GM19099 (cell line): ENCODE measurements around the gene EHBP1L1.

Experiments
- POLR2A ChIP-seq: IDR thresholded peaks from 3 replicates; pipeline ENCODE4 v1.6.1; 2011; ENCODE audit warnings: low read depth; ENCODE audit not compliant: insufficient read length; ENCODE audit errors: extremely low read depth

The EHBP1L1 gene

DNA sequence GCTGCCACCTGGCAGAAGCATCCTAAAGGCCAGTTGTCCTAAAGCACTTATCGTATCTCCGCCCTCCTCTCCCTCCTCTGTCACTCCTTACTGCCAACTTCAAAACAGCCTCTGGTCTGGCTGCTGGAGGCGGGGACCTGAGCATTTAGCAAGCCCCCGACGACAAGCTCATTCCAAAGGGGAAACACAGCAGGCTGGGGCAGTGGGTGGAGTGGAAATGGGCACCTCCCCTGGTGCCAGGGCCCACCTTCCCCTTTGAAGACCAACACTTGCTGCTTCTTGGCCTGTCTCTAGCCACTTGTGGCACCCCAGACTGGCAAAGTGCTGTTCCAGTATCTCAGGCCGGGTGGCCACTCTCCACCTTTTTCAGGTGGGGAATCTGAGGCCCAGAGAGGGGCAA lies 34.6 kb downstream of the EHBP1L1 start:
- TF ChIP-seq POLR2A: no peak

DNA sequence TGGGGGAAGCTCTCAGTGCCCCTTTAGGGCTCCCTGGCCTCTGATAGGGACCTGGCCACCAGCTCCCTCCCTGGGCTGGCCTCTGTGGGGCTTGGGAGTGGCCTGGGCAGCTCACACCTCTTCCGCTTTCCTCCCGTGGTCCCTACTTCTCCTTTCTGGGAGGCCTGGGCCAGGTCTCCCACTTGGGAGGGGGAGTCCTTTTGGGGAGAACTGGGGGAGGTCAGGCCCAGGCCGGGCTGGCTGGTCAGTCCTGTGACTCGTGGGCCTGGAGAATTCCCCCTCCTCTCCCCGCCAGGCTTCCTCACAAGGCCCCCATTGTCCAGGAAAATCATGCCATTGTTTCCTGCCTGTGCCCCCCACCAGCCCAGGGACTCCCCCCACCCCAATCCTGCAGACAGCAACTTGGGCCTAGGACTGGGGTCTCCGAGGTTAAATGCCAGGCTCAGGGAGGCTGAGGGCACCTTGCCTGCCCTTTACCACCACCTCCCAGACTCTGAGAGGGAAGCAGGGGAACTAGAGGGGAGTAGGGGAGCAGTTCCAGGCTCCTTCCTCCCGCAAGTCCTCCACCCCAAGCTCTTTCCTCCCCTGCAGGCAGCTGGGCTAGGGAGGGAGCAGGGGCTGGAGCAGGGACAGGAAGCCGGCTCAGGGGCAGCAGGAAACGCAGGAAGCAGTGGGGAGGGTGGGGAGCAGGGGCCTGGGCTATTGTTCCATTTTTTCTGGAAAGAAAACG lies 35.3 kb downstream of the EHBP1L1 start:
- TF ChIP-seq POLR2A: no peak

DNA sequence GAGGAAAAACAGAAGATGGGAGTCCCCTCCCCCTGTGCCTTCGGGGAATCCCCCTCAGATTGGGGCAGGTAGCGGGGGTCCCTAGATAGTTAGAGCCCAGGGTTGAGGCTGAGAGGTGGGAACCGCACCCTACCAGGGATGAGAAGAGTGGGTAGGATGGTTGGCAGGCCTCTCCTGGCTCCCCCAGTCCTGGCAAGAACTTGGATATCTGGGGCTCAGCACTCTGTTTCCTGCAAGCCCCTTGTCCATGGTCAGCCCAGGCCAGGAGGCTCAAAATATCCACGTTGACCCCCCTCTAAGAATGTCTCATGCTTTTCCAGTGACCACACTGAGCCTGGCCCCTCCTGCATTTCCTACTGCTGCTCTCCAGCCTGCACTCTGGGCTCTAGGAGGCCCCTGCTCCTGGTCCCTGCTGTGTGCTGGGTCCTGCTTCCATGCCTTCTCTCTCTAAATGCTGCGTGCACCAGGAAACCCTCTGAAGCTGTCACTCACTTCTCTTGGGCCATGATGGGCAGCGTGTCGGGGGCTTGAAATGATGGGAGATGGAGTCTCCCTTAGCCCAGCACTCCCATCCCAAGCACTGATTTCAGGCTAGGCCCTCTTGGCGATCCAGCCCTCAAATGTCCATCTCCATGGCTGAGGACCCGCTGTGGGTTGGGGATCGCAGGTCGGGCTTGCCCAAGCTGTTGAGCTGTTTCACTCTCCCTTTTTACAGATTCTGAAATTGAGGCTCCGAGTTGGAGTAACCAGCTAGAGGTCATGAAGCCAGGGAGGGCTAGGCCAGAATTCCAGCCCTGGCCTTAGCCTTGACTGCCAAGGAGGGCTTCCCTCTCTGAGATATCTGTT lies 36.1 kb downstream of the EHBP1L1 start:
- no peak for TF ChIP-seq POLR2A

DNA sequence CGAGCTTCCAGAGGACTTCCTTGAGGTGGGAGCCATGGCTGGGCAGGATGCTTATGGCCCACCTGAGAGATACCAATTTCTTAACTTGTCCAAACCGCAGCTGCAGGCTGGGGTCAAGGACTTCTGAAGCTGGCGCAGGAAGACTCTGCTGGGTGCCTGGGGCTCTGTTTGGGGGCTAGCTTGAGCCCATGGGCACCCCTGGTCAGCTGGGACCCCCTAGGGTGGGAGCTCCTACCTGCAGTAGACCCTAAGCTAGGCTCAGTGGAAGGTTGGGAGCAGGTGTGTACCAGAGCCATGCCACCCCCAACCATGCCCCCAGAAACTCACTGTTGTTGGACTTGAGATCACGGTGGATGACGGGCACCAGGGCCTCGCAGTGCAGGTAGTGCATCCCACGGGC lies 36.8 kb downstream of the EHBP1L1 start:
- no peak for TF ChIP-seq POLR2A

DNA sequence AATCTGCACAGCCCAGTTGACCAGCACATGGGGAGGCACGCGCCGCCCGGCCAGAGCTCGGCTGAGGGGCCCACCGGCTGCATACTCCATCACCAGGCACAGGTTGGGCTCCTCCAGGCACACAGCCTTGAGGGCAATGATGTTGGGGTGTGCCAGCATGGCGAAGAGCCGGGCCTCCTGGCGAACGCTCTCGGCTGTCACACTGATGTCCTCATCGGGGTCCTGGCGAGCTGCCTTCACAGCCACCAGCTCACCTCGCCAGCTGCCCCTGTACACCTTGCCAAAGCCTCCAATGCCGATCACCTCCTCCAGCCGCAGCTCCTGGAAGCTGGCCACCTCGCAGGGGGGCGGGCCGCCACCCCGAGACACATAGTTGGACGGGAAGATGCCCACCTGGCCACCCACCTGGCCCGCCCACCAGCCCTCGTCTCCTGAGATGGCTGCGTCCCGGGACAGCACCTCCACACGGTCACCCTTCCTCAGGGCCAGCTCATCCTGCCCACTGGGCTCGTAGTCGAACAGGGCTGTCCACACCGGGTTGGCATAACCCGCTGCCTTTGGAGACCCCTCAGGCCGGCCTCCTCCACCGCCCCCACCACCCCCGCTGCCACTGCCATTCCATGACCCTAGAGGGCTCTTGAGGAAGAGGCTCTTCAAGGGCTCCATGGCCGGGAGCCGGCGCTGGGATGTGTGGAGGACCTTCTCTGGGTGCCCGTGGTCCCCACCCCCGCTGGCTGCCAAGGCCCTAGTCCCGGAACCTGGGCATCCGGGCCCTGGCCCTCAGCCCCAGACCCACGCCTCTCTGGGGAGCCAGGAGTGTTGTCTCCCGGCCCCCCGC lies 37.5 kb downstream of the EHBP1L1 start:
- no peak for TF ChIP-seq POLR2A

DNA sequence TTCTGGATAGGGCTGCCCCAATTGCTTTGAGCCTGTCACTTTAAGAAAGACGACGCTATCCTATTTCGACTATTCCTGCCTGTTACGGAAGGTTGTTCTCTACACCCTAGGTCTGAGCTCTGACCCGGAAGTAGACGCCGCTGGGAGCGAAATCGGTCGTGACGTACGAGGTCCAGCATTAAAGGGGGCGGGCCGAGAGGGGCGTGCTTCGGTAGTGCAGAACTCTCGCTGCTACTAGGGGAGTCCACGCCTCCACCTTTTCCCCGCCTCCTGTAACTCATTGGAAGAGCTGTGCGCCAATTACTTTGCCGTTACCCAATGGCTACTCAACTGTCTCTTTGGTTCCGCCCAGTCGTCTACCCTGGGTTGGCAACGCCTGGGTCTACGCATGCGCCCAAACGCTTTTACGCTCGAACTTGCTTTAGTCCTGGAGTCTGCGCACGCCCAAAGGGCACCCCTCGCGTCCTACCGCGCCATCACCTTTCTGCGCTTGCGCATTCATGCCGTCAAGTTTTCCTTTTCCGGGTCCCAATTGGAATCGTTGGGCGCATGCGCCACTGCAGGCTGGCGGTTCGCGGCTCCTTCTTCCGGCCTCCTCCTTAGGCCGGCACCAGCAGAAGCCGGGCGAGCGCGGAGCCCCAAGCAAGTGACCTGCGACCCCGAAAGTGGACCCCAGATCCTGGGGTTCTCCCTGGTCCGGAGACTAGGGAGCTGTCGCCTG lies 39.5 kb downstream of the EHBP1L1 start, which contains the start of gene PCNX3:
Gene PCNX3 (plus strand): TSS at position 548 of the 721 bp plus-strand sequence. CDS start 536 bp downstream, outside the sequence.
- TF ChIP-seq POLR2A: peak; percentile 63

DNA sequence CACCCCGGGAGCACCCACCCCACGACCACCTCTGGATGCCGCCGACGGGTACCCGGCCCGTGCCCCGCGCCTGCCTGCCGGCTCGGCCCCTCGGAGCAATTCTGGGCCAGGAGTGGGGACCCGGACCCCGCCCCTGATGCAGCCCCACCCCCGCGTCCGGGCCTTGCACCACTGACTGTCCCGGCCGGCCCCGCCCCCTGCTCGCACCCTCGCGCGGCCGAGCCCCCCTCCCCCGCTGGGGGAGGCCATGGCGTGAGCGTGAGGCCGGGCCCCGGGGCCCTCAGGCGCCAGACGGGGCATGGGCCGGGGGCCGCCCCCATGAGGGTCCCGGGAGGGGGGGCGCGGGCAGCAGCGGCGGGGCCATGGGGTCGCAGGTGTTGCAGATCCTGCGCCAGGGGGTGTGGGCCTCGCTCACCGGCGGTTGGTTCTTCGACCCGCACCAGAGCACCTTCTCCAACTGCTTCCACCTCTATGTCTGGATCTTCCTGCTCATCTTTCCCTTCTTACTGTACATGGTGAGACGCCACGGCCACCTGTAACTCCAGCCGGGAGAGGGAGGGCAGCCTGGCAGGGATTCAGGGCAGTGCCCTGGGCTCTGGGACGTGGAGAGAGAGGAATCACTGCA lies 40.2 kb downstream of the EHBP1L1 start:
- no peak for TF ChIP-seq POLR2A

DNA sequence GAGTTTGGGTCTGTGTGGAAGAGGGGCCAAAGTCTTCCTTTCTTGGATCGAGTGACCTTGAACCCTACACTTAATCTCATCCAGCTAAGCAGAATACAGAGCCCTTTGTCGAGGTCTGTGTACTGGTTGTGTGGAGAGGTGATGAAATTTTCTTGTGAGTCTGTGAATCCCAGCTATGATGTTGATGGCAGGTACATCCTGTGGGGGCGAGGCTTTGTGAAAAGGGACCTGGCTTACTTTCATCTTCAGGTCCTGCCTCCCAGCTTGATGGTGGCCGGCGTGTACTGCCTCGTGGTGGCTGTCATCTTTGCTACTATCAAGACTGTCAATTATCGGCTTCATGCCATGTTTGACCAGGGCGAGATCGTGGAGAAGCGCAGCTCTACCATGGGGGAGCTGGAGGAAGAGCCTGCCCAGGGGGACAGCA lies 40.7 kb downstream of the EHBP1L1 start:
- TF ChIP-seq POLR2A: no peak

DNA sequence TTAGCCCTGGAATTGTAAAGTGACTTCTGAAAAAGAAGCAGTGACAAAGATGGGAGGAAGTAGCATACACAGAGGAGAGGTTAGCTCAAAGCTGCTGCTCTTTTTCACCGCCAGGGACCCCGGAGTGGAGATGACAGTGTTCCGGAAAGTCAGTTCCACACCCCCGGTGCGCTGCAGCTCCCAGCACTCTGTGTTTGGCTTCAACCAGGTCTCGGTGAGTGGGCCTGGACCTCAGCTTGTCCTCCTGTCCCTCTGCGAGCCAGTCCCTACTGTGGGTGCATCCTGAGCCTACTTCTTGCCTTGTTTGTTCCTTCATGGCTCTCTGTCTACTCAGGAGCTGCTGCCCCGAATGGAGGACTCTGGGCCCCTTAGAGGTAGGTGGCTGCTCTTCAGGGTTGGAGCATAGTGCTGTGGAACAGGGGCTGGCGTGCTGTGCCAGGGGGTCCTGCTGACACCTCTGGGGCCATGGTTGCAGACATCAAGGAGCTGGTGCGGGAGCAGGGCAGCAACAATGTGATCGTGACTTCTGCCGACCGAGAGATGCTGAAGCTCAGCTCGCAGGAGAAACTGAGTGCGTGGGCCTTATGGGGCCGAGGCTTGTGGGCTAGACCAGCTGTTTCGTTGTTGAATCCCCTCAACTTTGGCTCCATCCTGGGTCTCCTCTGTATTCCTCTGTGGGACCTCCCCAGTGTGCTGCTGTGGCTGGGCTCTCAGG lies 41.4 kb downstream of the EHBP1L1 start:
- TF ChIP-seq POLR2A: no peak

DNA sequence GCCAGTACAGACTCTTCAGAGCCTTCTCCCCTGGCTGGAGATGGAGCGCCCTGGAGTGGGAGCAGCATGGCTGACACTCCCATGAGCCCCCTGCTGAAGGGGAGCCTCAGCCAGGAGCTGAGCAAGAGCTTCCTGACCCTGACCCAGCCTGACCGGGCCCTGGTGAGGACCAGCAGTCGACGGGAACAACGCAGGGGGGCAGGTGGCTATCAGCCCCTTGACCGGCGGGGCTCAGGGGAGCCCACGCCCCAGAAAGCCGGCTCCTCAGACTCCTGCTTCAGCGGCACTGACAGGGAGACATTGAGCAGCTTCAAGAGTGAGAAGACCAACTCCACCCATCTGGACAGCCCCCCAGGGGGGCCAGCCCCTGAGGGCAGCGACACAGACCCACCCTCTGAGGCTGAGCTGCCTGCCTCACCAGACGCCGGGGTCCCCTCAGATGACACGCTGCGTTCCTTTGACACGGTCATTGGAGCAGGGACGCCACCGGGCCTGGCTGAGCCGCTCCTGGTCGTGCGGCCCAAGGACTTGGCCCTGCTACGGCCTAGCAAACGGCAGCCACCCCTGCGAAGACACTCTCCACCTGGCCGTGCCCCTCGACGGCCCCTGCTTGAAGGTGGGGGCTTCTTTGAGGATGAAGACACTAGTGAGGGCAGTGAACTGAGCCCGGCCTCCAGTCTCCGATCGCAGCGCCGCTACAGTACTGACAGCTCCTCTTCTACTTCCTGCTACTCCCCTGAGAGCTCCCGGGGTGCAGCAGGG lies 42.3 kb downstream of the EHBP1L1 start:
- TF ChIP-seq POLR2A: no peak

DNA sequence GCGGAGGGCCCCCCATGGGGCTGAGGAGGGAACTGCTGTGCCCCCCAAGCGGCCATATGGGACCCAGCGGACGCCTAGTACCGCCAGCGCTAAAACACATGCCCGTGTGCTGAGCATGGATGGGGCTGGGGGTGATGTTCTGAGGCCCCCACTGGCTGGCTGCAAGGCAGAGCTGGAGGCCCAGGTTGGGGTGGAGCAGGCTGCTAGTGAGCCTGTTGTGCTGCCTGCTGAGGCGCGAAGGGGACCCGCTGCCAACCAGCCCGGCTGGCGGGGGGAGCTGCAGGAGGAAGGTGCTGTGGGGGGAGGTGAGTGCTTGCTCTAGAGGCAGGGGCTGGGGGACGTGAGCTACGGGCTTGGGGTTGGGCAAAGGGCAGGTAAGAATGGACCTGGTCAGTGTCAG lies 42.9 kb downstream of the EHBP1L1 start:
- no peak for TF ChIP-seq POLR2A

DNA sequence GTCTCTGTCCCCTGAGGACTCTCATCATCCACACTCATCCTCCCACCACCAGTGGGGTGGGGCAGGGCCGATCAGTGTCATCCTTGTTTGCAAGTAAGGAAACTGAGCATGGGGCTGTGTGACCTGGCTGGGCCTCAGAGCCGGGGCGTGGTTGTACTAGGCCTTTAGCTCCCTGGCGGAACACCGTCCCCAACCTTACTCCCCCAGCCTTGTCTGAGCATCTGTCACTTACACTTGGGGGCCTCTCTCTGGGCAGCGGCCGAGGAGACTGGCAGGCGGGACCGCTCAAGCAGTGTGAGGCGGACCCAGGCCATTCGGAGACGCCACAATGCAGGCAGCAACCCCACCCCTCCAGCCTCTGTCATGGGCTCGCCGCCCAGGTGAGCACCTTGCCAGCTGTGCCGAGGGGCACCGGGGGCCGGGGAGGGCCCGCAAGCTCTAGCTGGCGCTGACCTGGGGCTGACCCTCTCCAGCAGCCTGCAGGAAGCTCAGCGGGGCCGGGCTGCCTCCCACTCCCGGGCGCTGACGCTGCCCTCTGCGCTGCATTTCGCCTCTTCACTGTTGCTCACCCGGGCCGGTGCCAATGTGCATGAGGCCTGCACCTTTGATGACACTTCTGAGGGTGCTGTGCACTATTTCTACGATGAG lies 43.6 kb downstream of the EHBP1L1 start:
- no peak for TF ChIP-seq POLR2A
